NB4 (cell line): ENCODE data around the gene TMEM61.

Source experiments
- DNase-seq: peaks from one replicate; pipeline ENCODE4 v3.0.0; 2010; ENCODE audit warnings: low read depth
- H3K4me3 ChIP-seq: one replicate; pipeline ENCODE4 v1.5.1; 2011; ENCODE audit warnings: mild to moderate bottlenecking, low read depth, low read length, moderate library complexity
- MYC ChIP-seq: IDR thresholded peaks from 2 replicates; pipeline ENCODE4 v1.6.1; 2011; ENCODE audit warnings: low read depth, low read length
- POLR2A ChIP-seq: IDR thresholded peaks from 2 replicates; pipeline ENCODE4 v1.6.1; 2011; ENCODE audit warnings: mild to moderate bottlenecking; ENCODE audit not compliant: insufficient read length; ENCODE audit errors: extremely low read depth
- TF ChIP-seq, protein P1 (sequence below): IDR thresholded peaks from 2 replicates; pipeline ENCODE4 v1.6.1; 2011; ENCODE audit warnings: low read depth, low read length
- TF ChIP-seq, protein P2 (sequence below): IDR thresholded peaks from one replicate; pipeline ENCODE4 v1.5.1; 2012; ENCODE audit warnings: low read depth, low read length

Gene TMEM61

GRCh38 chr1:54997711-54997986 is 17.2 kb downstream of the TMEM61 start:
- TF ChIP-seq POLR2A (no peak), MYC (no peak)
- no peak overlapping the region for H3K4me3 ChIP-seq
- no peak for DNase-seq

DNA sequence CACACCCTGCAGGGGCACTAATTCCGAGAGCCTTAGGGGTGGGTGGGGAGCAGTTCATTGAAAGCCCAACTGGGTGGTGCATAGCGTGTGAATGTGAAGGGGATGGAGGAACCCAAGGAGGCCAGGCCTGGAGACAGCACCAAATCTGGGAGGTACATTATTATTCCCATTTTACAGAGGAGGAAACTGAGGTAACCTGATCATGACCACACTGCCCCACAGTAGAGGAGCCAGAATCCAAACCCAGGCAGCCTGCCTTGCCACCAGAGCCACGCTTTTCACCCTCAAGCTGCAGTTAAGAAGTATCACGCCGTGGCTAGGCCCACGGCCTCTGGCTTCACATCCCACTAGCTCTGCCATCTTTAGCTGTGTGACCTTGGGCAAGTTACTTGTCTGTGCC is 17.7 kb downstream of the TMEM61 start:
- no peak for DNase-seq
- no peak overlapping the region for H3K4me3 ChIP-seq
- TF ChIP-seq MYC (no peak), POLR2A (no peak)
- TF ChIP-seq, protein P1, sequence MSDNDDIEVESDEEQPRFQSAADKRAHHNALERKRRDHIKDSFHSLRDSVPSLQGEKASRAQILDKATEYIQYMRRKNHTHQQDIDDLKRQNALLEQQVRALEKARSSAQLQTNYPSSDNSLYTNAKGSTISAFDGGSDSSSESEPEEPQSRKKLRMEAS: no peak
- TF ChIP-seq, protein P2, sequence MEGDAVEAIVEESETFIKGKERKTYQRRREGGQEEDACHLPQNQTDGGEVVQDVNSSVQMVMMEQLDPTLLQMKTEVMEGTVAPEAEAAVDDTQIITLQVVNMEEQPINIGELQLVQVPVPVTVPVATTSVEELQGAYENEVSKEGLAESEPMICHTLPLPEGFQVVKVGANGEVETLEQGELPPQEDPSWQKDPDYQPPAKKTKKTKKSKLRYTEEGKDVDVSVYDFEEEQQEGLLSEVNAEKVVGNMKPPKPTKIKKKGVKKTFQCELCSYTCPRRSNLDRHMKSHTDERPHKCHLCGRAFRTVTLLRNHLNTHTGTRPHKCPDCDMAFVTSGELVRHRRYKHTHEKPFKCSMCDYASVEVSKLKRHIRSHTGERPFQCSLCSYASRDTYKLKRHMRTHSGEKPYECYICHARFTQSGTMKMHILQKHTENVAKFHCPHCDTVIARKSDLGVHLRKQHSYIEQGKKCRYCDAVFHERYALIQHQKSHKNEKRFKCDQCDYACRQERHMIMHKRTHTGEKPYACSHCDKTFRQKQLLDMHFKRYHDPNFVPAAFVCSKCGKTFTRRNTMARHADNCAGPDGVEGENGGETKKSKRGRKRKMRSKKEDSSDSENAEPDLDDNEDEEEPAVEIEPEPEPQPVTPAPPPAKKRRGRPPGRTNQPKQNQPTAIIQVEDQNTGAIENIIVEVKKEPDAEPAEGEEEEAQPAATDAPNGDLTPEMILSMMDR: no peak

- H3K4me3 ChIP-seq: no peak within 1 kb of the TSS
- DNase-seq: no peak
- TF ChIP-seq, protein P1: no peak
Measured at GRCh38 chr1:54998677-54999076, 18.2 kb downstream of the TMEM61 start, which contains the start of gene BSND. Gene BSND (plus strand): TSS chr1:54998933. CDS start chr1:54999187, 254 bp downstream.

GRCh38 chr1:55000110-55001085 is 20.0 kb downstream of the TMEM61 start:
- no peak overlapping the region for H3K4me3 ChIP-seq
- no peak for DNase-seq

GRCh38 chr1:55001311-55001710 is 20.9 kb downstream of the TMEM61 start:
- no peak for DNase-seq
- TF ChIP-seq MYC (no peak), POLR2A (no peak)
- TF ChIP-seq, protein P2: no peak
- TF ChIP-seq, protein P1: no peak
- no peak overlapping the region for H3K4me3 ChIP-seq

More at GRCh38 chr1:55000110-55001085, 20.0 kb downstream of the TMEM61 start:
- no peak for TF ChIP-seq POLR2A
- TF ChIP-seq, protein P2: no peak
- no peak for TF ChIP-seq MYC
- TF ChIP-seq, protein P1: no peak

GRCh38 chr1:55002686-55003085 is 22.3 kb downstream of the TMEM61 start:
- DNase-seq: no peak
- H3K4me3 ChIP-seq: no peak overlapping the region
- TF ChIP-seq POLR2A (no peak), MYC (no peak)
- TF ChIP-seq, protein P1: no peak
- TF ChIP-seq, protein P2: no peak
